Mesothelial cell of epicardium (in vitro differentiated cells): ENCODE measurements around the gene HEXA. TPM values are rescaled to one million over a fixed set of nuclear protein-coding genes. Genes with fewer than 3 reads are reported as not detected.

Experiments
- DNase-seq, 2 experiments: peaks; one replicate each; pipeline ENCODE4 v3.0.0; 2021; ENCODE audit warnings: low spot score in 2 of 2; ENCODE audit not compliant: unreplicated experiment in 2 of 2
- H3K27ac Mint-ChIP-seq: 2 replicates; pipeline ENCODE4 v1.8.0; 2021; ENCODE audit warnings: mixed read lengths
- H3K27me3 Mint-ChIP-seq: 2 replicates; pipeline ENCODE4 v1.8.0; 2021; ENCODE audit warnings: low read depth, mixed read lengths
- H3K36me3 Mint-ChIP-seq: 2 replicates; pipeline ENCODE4 v1.8.0; 2021; ENCODE audit warnings: mixed read lengths
- H3K4me1 Mint-ChIP-seq: 2 replicates; pipeline ENCODE4 v1.8.0; 2021; ENCODE audit warnings: mixed read lengths
- H3K4me3 Mint-ChIP-seq: 2 replicates; pipeline ENCODE4 v1.8.0; 2021; ENCODE audit warnings: mild to moderate bottlenecking, moderate library complexity, mixed read lengths
- H3K9me3 Mint-ChIP-seq: 2 replicates; pipeline ENCODE4 v1.8.0; 2021; ENCODE audit warnings: mixed read lengths
- CTCF ChIP-seq: fragments of 200-600 bp; sonication (generic); IDR thresholded peaks from one replicate; pipeline ENCODE4 v1.5.0; 2021; ENCODE audit warnings: antibody characterized with exemption; ENCODE audit not compliant: unreplicated experiment
- total RNA-seq: library from RNA; stranded (reverse); gene quantifications from 3 replicates; pipeline ENCODE4 v1.2.1, GENCODE V29; 2021

The HEXA gene
- total RNA-seq, 1 donor from 2014 or later, result 98.6 TPM

DNA sequence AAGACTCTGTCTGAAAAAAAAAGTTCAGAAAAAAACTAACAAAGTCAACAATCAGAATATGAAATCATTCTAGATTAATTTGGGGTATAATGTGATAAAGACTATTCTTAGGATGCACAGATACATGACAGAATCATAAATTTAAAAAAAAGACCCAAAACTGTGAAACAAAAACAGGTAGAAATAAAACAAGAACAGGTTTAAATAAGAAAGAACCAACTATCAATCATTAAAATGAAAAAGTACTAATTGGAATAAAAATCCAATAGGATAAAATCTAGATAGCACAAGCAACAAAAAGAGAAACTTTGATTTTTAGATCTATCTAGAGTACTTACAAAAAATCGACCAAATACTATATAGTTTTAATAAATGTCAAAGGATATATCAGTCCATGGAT is 35.7 kb upstream of the HEXA start:
- no peaks in the 10 kb centered on the region for H3K36me3 Mint-ChIP-seq
- no peak for TF ChIP-seq CTCF
- H3K27me3 Mint-ChIP-seq, result peaks cover 50% of the 10 kb centered on the region
- H3K4me1 Mint-ChIP-seq, result no peaks in the 10 kb centered on the region
- no peaks in the 10 kb centered on the region for H3K9me3 Mint-ChIP-seq
- H3K27ac Mint-ChIP-seq, result no peak overlapping the region
- H3K4me3 Mint-ChIP-seq, result no peak overlapping the region
- no peak for DNase-seq

DNA sequence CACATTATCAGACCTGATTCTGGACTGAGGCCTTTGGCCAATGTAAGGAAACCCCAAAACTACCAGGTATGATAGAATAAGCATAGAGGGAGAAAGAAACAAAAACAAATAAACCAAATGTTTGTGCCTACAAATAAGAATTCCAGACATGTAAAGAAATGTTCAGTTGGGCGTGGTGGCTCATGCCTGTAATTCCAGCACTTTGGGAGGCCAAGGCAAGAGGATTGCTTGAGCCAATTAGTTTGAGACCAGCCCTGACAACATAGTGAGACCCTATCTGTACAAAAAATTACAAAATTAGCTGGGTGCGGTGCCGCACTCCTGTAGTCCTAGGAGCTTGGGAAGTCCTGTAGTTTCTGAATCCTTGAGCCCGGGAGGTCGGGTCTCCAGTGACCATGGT is 35.3 kb upstream of the HEXA start:
- H3K4me1 Mint-ChIP-seq, result no peaks in the 10 kb centered on the region
- TF ChIP-seq CTCF, result no peak
- DNase-seq, result no peak
- no peak overlapping the region for H3K27ac Mint-ChIP-seq
- peaks cover 53% of the 10 kb centered on the region for H3K27me3 Mint-ChIP-seq
- H3K4me3 Mint-ChIP-seq, result no peak overlapping the region
- no peaks in the 10 kb centered on the region for H3K36me3 Mint-ChIP-seq
- H3K9me3 Mint-ChIP-seq, result no peaks in the 10 kb centered on the region

DNA sequence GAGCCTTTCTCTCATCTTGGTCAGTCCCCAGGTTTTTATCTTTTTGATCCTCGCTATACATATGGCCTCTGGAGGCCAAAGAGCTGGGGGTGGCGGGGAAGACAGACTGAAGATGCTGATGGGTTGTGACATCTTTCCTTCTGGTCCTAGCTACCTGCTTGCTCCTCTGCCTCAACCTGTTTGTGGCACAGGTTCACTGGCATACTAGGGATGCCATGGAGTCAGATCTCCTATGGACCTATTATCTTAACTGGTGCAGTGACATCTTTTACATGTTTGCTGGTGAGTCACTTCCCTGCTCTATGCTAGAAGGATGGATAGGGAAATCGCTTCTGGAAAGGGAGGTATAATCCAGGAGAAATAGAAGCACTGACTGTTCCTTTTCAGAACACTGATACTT is 31.1 kb upstream of the HEXA start:
- H3K27me3 Mint-ChIP-seq, result peaks cover 78% of the 10 kb centered on the region
- peaks cover 2% of the 10 kb centered on the region for H3K4me1 Mint-ChIP-seq
- no peak overlapping the region for H3K4me3 Mint-ChIP-seq
- no peak for DNase-seq
- H3K27ac Mint-ChIP-seq, result no peak overlapping the region
- no peaks in the 10 kb centered on the region for H3K36me3 Mint-ChIP-seq
- H3K9me3 Mint-ChIP-seq, result no peaks in the 10 kb centered on the region
- TF ChIP-seq CTCF, result no peak

GRCh38 chr15:72404841-72405240 is 29.0 kb upstream of the HEXA start:
- Mint-ChIP-seq H3K27me3 (peaks cover 80% of the 10 kb centered on the region), H3K4me1 (peaks cover 2% of the 10 kb centered on the region), H3K4me3 (no peak overlapping the region), H3K36me3 (no peaks in the 10 kb centered on the region), H3K9me3 (no peaks in the 10 kb centered on the region), H3K27ac (no peak overlapping the region)
- TF ChIP-seq CTCF, result no peak
- no peak for DNase-seq

DNA sequence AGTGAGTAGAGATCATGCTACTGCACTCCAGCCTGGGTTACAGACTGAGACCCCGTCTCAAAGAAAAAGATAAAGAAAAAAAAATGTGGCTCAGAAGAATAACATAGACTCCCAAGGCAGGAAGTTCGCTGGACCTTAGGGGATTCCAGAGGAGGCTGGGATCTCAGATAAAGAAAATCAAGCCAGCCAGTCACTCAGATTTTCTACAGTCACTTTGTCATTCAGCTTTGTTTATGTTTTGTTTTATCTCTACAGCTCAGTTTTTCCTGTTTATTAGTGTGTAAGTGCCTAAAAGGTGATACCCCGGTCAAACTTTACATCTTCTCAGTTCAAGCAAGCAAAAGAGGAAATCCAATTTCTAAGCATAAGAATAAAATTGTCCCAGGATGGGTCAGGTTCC is 28.5 kb upstream of the HEXA start:
- no peaks in the 10 kb centered on the region for H3K36me3 Mint-ChIP-seq
- no peak for TF ChIP-seq CTCF
- no peaks in the 10 kb centered on the region for H3K9me3 Mint-ChIP-seq
- H3K4me3 Mint-ChIP-seq, result no peak overlapping the region
- H3K4me1 Mint-ChIP-seq, result peaks cover 2% of the 10 kb centered on the region
- no peak overlapping the region for H3K27ac Mint-ChIP-seq
- DNase-seq, result no peak
- H3K27me3 Mint-ChIP-seq, result peaks cover 80% of the 10 kb centered on the region

- H3K4me3 Mint-ChIP-seq, result no peak overlapping the region
- DNase-seq, result no peak
- peaks cover 2% of the 10 kb centered on the region for H3K4me1 Mint-ChIP-seq
- H3K9me3 Mint-ChIP-seq, result no peaks in the 10 kb centered on the region
- no peak for TF ChIP-seq CTCF
- peaks cover 80% of the 10 kb centered on the region for H3K27me3 Mint-ChIP-seq
- no peaks in the 10 kb centered on the region for H3K36me3 Mint-ChIP-seq
- no peak overlapping the region for H3K27ac Mint-ChIP-seq
Measured at GRCh38 chr15:72402726-72403125, 26.9 kb upstream of the HEXA start.
